ENCODE data around the gene FRMD4A.
"Not testable (repeated sequence)": the region's sequence is repeated elsewhere in the genome, so short reads cannot be mapped to it uniquely, and the experiment has no call there.

FRMD4A gene

DNA sequence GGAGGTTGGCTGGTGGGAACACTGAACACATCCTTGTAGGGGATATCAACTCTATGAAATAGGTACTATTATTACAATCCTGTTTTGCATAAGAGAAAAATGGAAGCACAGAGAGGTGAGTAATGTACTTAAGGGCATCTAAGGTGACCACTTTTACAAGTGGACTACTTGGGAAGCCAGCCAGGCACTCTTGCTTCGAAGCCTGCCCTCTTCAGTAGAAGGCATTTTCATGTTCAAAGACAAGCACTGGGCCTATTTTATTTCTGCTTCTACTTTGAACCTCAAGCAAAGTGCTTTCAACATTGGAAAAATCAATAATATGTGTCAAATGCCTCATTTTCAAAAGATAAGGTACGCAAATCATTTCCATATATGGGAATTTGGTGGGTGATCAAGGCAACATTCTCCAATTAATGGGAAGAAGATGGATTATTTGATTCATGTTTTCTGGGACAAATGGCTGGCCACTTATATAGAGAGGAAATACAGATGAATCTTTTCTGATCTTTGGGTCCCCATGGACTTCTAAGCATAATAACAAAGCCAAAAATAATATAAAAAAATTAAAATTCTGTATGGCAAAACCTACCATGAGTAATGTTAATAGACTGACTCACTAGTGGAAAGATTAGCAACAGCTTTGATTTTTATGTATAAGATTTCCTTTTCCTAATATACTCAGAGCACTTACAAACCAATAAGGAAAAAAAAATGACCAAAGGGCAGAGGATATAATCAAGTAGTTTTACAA, 270.2 kb downstream of the FRMD4A start:
- H3K4me3 ChIP-seq (ENCODE audit: control insufficient read depth, low read depth, low read length) = no peak overlapping the region
- peak; percentile 33 for DNase-seq (ENCODE audit: low read depth)
- TF ChIP-seq CTCF (conservative IDR thresholded peaks at IDR 0.05; ENCODE audit: control insufficient read depth, insufficient read depth, low read depth, low read length) = no peak

DNA sequence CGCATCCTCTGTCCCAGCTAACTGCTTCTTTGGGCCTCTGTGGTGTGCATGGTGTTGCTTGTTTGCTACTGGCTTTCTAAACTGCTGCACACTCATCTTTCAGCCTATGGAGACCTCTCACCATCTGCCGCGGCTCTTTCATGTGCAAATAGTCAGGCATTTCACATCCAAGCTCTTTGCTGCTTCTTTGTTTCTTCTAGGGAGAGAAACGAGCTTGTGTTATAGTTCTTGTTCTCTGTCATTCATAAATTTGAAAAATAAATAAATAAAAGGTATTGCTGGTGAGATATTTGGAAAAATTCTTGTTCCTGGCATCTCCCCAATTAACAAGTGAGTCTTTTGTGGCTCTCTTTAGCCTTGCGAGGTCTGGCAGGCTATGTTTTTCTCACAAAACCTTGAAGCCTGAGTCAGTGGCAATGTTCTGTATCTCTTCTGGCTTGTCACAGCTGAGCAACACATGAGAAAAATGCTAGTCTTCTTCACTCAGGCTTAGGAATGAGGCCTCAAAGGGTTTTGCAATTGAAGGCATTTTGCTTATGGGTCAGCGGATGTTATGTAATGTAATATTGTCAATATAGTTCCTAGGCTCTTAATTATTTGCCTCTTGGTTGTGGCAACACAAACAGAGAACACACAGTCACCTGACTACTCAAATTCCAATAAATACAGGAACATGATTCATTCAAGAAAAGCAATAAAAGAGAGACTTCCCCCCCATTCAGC, 274.0 kb downstream of the FRMD4A start:
- no peak overlapping the region for H3K4me3 ChIP-seq (ENCODE audit: control insufficient read depth, low read depth, low read length)
- DNase-seq (ENCODE audit: low read depth) = peak; percentile 84
- no peak for TF ChIP-seq CTCF (conservative IDR thresholded peaks at IDR 0.05; ENCODE audit: control insufficient read depth, insufficient read depth, low read depth, low read length)

DNA sequence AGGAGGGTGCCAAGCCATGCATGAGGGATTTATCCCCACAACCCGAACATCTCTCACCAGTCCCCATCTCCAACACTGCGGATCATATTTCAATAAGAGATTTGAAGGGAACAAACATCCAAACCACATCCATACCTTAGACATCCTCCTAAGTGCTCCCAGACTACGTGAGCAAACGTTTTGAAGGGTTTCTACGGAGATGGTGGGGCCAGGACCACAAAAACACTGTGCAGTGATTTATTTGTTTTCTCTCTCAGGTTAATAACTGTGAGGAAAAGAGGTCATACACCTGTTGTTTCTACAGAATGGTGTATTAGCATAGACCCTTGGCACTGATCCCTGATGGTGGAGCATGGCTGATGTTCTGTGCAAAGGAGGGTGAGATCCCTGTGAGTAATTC, 277.8 kb downstream of the FRMD4A start:
- H3K4me3 ChIP-seq (ENCODE audit: control insufficient read depth, low read depth, low read length) = no peak overlapping the region
- TF ChIP-seq CTCF (conservative IDR thresholded peaks at IDR 0.05; ENCODE audit: control insufficient read depth, insufficient read depth, low read depth, low read length) = no peak
- DNase-seq (ENCODE audit: low read depth) = no peak

DNA sequence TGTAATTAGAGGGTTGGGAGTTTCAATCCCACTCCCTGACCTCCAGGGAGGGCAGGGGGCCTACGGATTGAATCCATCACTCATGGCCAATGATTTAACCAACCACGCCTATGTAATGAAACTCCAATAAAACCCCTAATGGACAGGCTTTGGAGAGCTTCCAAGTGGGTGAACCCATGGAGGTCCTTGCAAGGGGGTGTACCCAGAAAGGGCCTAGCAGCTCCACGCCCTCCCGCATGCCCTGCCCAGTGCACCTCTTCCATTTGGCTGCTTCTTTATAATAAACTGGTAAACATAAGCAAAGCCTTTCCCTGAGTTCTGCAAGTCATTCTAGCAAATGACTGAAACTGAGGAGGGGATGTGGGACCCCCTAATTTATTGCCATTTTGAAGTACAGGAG, 280.1 kb downstream of the FRMD4A start:
- DNase-seq (ENCODE audit: low read depth) = no peak
- no peak for TF ChIP-seq CTCF (conservative IDR thresholded peaks at IDR 0.05; ENCODE audit: control insufficient read depth, insufficient read depth, low read depth, low read length)
- no peak overlapping the region for H3K4me3 ChIP-seq (ENCODE audit: control insufficient read depth, low read depth, low read length)

- H3K4me3 ChIP-seq (ENCODE audit: control insufficient read depth, low read depth, low read length) = no peak overlapping the region
- no peak for TF ChIP-seq CTCF (conservative IDR thresholded peaks at IDR 0.05; ENCODE audit: control insufficient read depth, insufficient read depth, low read depth, low read length)
- DNase-seq (ENCODE audit: low read depth) = no peak
Measured at GRCh38 chr10:14048930-14049613, 281.7 kb downstream of the FRMD4A start.

- DNase-seq (ENCODE audit: low read depth) = no peak
- no peak for TF ChIP-seq CTCF (conservative IDR thresholded peaks at IDR 0.05; ENCODE audit: control insufficient read depth, insufficient read depth, low read depth, low read length)
- H3K4me3 ChIP-seq (ENCODE audit: control insufficient read depth, low read depth, low read length) = no peak overlapping the region
Measured at GRCh38 chr10:14047431-14047830, 283.3 kb downstream of the FRMD4A start.

DNA sequence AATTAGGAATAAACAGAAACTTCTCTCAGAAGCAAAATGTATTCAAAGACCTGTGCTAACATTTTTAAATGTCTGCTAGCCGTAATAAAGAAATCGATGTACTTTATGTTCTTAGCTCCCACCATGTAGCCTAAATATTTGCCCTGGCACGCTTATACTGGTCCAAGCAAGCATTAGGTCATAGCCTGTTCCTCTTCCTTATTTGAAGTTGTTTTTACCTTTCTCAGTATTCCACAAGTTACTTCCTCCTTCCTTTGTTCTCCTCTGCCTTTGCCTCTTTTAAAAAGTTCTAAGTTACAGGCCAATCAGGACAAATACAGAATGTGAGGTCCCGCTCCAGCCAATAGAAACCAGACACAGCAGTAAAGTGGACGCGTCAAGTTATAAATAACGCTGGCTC, 288.7 kb downstream of the FRMD4A start:
- H3K4me3 ChIP-seq (ENCODE audit: control insufficient read depth, low read depth, low read length); DNase-seq (ENCODE audit: low read depth): not testable (repeated sequence)
